HEK293 (cell line): ENCODE data around the gene RIMS4.

ENCODE experiments used
- BCL11A ChIP-seq: fragments of 450-650 bp; formaldehyde crosslinking; IDR thresholded peaks from 2 replicates; pipeline ENCODE4 v1.5.1; 2016; ENCODE audit warnings: low read depth, missing biosample characterization, missing genetic modification characterization
- EGR2 ChIP-seq: fragments of 450-650 bp; formaldehyde crosslinking; IDR thresholded peaks from 2 replicates; pipeline ENCODE4 v1.5.1; 2016; ENCODE audit warnings: low read depth, missing biosample characterization, missing genetic modification characterization
- FEZF1 ChIP-seq: fragments of 450-650 bp; formaldehyde crosslinking; IDR thresholded peaks from 2 replicates; pipeline ENCODE4 v1.5.1; 2016; ENCODE audit warnings: missing biosample characterization, missing genetic modification characterization
- GLI2 ChIP-seq: fragments of 450-650 bp; formaldehyde crosslinking; IDR thresholded peaks from 2 replicates; pipeline ENCODE4; 2017; ENCODE audit warnings: missing biosample characterization, missing genetic modification characterization, low read depth, borderline replicate concordance
- GLI4 ChIP-seq: fragments of 450-650 bp; formaldehyde crosslinking; IDR thresholded peaks from 2 replicates; pipeline ENCODE4 v1.5.1; 2016; ENCODE audit warnings: missing biosample characterization, missing genetic modification characterization
- IKZF3 ChIP-seq: fragments of 450-650 bp; IDR thresholded peaks from 2 replicates; pipeline ENCODE4 v1.5.0; 2018; ENCODE audit warnings: missing biosample characterization, mild to moderate bottlenecking, missing genetic modification characterization, moderate library complexity
- KLF16 ChIP-seq: fragments of 450-650 bp; formaldehyde crosslinking; IDR thresholded peaks from 2 replicates; pipeline ENCODE4 v1.5.1; 2017; ENCODE audit warnings: missing biosample characterization, missing genetic modification characterization
- KLF9 ChIP-seq: fragments of 450-650 bp; formaldehyde crosslinking; IDR thresholded peaks from 2 replicates; pipeline ENCODE4 v1.5.1; 2016; ENCODE audit warnings: missing biosample characterization, missing genetic modification characterization, low read depth
- OSR2 ChIP-seq: fragments of 450-650 bp; formaldehyde crosslinking; IDR thresholded peaks from 2 replicates; pipeline ENCODE4 v1.5.1; 2016; ENCODE audit warnings: missing biosample characterization, missing genetic modification characterization
- RBAK ChIP-seq: fragments of 450-650 bp; formaldehyde crosslinking; IDR thresholded peaks from 2 replicates; pipeline ENCODE4 v1.5.1; 2016; ENCODE audit warnings: missing biosample characterization, missing genetic modification characterization
- ZFP69B ChIP-seq: fragments of 450-650 bp; formaldehyde crosslinking; IDR thresholded peaks from 2 replicates; pipeline ENCODE4 v1.5.1; 2016; ENCODE audit warnings: missing biosample characterization, missing genetic modification characterization
- ZNF112 ChIP-seq: fragments of 450-650 bp; formaldehyde crosslinking; IDR thresholded peaks from 2 replicates; pipeline ENCODE4 v1.5.0; 2017; ENCODE audit warnings: missing biosample characterization, missing genetic modification characterization
- ZNF16 ChIP-seq: fragments of 450-650 bp; formaldehyde crosslinking; IDR thresholded peaks from 2 replicates; pipeline ENCODE4 v1.5.1; 2016; ENCODE audit warnings: low read depth, missing biosample characterization, missing genetic modification characterization
- ZNF175 ChIP-seq: fragments of 450-650 bp; formaldehyde crosslinking; IDR thresholded peaks from 2 replicates; pipeline ENCODE4 v1.5.1; 2016; ENCODE audit warnings: missing biosample characterization, missing genetic modification characterization
- ZNF23 ChIP-seq: fragments of 450-650 bp; formaldehyde crosslinking; IDR thresholded peaks from 2 replicates; pipeline ENCODE4 v1.5.1; 2016; ENCODE audit warnings: missing biosample characterization, missing genetic modification characterization, borderline replicate concordance
- ZNF37A ChIP-seq: fragments of 450-650 bp; IDR thresholded peaks from 2 replicates; pipeline ENCODE4 v1.5.1; 2018; ENCODE audit warnings: missing biosample characterization, missing genetic modification characterization
- ZNF391 ChIP-seq: fragments of 450-650 bp; formaldehyde crosslinking; IDR thresholded peaks from 2 replicates; pipeline ENCODE4 v1.5.1; 2016; ENCODE audit warnings: low read depth, missing biosample characterization, missing genetic modification characterization, borderline replicate concordance
- ZNF416 ChIP-seq: fragments of 450-650 bp; formaldehyde crosslinking; IDR thresholded peaks from 2 replicates; pipeline ENCODE4 v1.5.1; 2016; ENCODE audit warnings: missing biosample characterization, missing genetic modification characterization
- ZNF433 ChIP-seq: fragments of 450-650 bp; formaldehyde crosslinking; IDR thresholded peaks from 2 replicates; pipeline ENCODE4 v1.5.1; 2016; ENCODE audit warnings: missing biosample characterization, missing genetic modification characterization, low read depth
- ZNF549 ChIP-seq: fragments of 450-650 bp; IDR thresholded peaks from 2 replicates; pipeline ENCODE4 v1.5.1; 2018; ENCODE audit warnings: missing biosample characterization, missing genetic modification characterization, mild to moderate bottlenecking, inconsistent platforms, moderate library complexity
- ZNF561 ChIP-seq: fragments of 450-650 bp; IDR thresholded peaks from 2 replicates; pipeline ENCODE4 v1.5.1; 2018; ENCODE audit warnings: missing biosample characterization, missing genetic modification characterization, borderline replicate concordance
- ZNF596 ChIP-seq: fragments of 450-650 bp; IDR thresholded peaks from 2 replicates; pipeline ENCODE4 v1.5.0; 2018; ENCODE audit warnings: missing biosample characterization, mild to moderate bottlenecking, missing genetic modification characterization, moderate library complexity
- ZNF623 ChIP-seq: fragments of 450-650 bp; formaldehyde crosslinking; IDR thresholded peaks from 2 replicates; pipeline ENCODE4 v1.5.1; 2016; ENCODE audit warnings: missing biosample characterization, missing genetic modification characterization
- ZNF707 ChIP-seq: fragments of 450-650 bp; formaldehyde crosslinking; IDR thresholded peaks from 2 replicates; pipeline ENCODE4 v1.5.1; 2016; ENCODE audit warnings: missing biosample characterization, missing genetic modification characterization
- TF ChIP-seq, protein P1 (sequence below): fragments of 450-650 bp; formaldehyde crosslinking; IDR thresholded peaks from 2 replicates; pipeline ENCODE4 v1.5.1; 2016; ENCODE audit warnings: missing biosample characterization, missing genetic modification characterization
- TF ChIP-seq, protein P2 (sequence below): fragments of 450-650 bp; formaldehyde crosslinking; IDR thresholded peaks from 2 replicates; pipeline ENCODE4 v1.5.1; 2016; ENCODE audit warnings: missing biosample characterization, missing genetic modification characterization, low read depth
- TF ChIP-seq, protein P3 (sequence below): fragments of 450-650 bp; formaldehyde crosslinking; IDR thresholded peaks from 2 replicates; pipeline ENCODE4 v1.5.1; 2017; ENCODE audit warnings: missing biosample characterization, missing genetic modification characterization
- TF ChIP-seq, protein P4 (sequence below): fragments of 450-650 bp; formaldehyde crosslinking; IDR thresholded peaks from 2 replicates; pipeline ENCODE4 v1.5.1; 2017; ENCODE audit warnings: missing biosample characterization, missing genetic modification characterization
- TF ChIP-seq, protein P5 (sequence below): fragments of 450-650 bp; formaldehyde crosslinking; optimal IDR thresholded peaks from 2 replicates; pipeline ENCODE3; 2016; ENCODE audit warnings: missing biosample characterization, mild to moderate bottlenecking, missing genetic modification characterization
- TF ChIP-seq, protein P6 (sequence below): fragments of 450-650 bp; formaldehyde crosslinking; IDR thresholded peaks from 2 replicates; pipeline ENCODE4 v1.5.1; 2016; ENCODE audit warnings: missing biosample characterization, missing genetic modification characterization

RIMS4 gene

DNA sequence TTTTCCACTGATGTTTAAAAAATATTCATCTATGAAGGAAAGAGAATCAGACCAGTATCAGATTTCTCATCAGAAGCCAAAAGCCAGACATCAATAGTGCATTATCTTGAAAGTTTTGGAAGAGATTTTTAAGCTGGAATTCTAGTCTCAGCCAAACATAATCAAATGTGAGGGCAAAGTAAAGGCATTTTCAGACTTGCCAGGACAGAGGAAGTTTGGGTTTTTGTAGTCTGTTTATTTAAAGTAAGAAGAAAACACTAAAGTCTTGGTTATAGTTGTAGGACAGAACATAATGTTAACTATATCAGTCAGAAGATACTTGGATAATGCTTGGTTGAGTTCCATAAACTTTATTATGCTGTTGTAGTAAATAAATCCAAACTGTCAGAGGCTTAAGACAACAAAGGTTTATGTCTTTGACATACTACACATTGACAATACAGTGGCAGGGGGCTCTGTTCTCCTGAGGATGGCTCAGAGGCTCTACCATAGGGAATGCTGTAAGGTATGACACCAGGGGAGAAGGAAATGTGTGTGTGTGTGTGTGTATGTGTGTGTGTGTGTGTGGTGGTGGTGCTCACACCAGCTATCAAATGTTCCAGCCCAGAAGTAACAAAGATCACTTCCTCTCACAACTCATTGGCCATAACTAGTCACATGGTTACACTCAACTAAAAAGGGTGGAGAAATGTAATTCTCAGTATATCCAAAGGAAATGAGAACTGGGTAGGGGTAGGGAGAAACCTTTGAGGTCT, 48.4 kb upstream of the RIMS4 start (continued):
- TF ChIP-seq RBAK (tag by site-specific recombination) (no peak), GLI2 (no peak), ZNF391 (tag by site-specific recombination) (no peak), ZNF16 (tag by site-specific recombination) (no peak), KLF9 (tag by site-specific recombination) (no peak), ZNF596 (no peak), OSR2 (no peak), ZNF549 (tag by site-specific recombination) (no peak), ZNF23 (tag by site-specific recombination) (no peak), ZNF433 (tag by site-specific recombination) (no peak), EGR2 (tag by site-specific recombination) (no peak), ZNF416 (tag by site-specific recombination) (no peak), KLF16 (tag by site-specific recombination) (0 out of 2 replicates have a peak, but pooled peaks have one; percentile 27), ZNF175 (tag by site-specific recombination) (no peak), ZFP69B (no peak), FEZF1 (tag by site-specific recombination) (no peak), ZNF561 (no peak), GLI4 (tag by site-specific recombination) (no peak), IKZF3 (tag by site-specific recombination) (no peak), ZNF707 (tag by site-specific recombination) (no peak), BCL11A (tag by site-specific recombination) (no peak), ZNF37A (no peak), ZNF623 (no peak), ZNF112 (no peak)
- TF ChIP-seq, protein P1, sequence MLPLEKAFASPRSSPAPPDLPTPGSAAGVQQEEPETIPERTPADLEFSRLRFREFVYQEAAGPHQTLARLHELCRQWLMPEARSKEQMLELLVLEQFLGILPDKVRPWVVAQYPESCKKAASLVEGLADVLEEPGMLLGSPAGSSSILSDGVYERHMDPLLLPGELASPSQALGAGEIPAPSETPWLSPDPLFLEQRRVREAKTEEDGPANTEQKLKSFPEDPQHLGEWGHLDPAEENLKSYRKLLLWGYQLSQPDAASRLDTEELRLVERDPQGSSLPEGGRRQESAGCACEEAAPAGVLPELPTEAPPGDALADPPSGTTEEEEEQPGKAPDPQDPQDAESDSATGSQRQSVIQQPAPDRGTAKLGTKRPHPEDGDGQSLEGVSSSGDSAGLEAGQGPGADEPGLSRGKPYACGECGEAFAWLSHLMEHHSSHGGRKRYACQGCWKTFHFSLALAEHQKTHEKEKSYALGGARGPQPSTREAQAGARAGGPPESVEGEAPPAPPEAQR (tag by site-specific recombination): no peak
- TF ChIP-seq, protein P2, sequence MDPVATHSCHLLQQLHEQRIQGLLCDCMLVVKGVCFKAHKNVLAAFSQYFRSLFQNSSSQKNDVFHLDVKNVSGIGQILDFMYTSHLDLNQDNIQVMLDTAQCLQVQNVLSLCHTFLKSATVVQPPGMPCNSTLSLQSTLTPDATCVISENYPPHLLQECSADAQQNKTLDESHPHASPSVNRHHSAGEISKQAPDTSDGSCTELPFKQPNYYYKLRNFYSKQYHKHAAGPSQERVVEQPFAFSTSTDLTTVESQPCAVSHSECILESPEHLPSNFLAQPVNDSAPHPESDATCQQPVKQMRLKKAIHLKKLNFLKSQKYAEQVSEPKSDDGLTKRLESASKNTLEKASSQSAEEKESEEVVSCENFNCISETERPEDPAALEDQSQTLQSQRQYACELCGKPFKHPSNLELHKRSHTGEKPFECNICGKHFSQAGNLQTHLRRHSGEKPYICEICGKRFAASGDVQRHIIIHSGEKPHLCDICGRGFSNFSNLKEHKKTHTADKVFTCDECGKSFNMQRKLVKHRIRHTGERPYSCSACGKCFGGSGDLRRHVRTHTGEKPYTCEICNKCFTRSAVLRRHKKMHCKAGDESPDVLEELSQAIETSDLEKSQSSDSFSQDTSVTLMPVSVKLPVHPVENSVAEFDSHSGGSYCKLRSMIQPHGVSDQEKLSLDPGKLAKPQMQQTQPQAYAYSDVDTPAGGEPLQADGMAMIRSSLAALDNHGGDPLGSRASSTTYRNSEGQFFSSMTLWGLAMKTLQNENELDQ: no peak
- TF ChIP-seq, protein P3, sequence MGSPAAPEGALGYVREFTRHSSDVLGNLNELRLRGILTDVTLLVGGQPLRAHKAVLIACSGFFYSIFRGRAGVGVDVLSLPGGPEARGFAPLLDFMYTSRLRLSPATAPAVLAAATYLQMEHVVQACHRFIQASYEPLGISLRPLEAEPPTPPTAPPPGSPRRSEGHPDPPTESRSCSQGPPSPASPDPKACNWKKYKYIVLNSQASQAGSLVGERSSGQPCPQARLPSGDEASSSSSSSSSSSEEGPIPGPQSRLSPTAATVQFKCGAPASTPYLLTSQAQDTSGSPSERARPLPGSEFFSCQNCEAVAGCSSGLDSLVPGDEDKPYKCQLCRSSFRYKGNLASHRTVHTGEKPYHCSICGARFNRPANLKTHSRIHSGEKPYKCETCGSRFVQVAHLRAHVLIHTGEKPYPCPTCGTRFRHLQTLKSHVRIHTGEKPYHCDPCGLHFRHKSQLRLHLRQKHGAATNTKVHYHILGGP (tag by site-specific recombination): no peak
- TF ChIP-seq, protein P4, sequence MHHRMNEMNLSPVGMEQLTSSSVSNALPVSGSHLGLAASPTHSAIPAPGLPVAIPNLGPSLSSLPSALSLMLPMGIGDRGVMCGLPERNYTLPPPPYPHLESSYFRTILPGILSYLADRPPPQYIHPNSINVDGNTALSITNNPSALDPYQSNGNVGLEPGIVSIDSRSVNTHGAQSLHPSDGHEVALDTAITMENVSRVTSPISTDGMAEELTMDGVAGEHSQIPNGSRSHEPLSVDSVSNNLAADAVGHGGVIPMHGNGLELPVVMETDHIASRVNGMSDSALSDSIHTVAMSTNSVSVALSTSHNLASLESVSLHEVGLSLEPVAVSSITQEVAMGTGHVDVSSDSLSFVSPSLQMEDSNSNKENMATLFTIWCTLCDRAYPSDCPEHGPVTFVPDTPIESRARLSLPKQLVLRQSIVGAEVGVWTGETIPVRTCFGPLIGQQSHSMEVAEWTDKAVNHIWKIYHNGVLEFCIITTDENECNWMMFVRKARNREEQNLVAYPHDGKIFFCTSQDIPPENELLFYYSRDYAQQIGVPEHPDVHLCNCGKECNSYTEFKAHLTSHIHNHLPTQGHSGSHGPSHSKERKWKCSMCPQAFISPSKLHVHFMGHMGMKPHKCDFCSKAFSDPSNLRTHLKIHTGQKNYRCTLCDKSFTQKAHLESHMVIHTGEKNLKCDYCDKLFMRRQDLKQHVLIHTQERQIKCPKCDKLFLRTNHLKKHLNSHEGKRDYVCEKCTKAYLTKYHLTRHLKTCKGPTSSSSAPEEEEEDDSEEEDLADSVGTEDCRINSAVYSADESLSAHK (tag by site-specific recombination): no peak
- TF ChIP-seq, protein P5, sequence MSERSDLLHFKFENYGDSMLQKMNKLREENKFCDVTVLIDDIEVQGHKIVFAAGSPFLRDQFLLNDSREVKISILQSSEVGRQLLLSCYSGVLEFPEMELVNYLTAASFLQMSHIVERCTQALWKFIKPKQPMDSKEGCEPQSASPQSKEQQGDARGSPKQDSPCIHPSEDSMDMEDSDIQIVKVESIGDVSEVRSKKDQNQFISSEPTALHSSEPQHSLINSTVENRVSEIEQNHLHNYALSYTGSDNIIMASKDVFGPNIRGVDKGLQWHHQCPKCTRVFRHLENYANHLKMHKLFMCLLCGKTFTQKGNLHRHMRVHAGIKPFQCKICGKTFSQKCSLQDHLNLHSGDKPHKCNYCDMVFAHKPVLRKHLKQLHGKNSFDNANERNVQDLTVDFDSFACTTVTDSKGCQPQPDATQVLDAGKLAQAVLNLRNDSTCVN (tag by site-specific recombination): no peak
- TF ChIP-seq, protein P6, sequence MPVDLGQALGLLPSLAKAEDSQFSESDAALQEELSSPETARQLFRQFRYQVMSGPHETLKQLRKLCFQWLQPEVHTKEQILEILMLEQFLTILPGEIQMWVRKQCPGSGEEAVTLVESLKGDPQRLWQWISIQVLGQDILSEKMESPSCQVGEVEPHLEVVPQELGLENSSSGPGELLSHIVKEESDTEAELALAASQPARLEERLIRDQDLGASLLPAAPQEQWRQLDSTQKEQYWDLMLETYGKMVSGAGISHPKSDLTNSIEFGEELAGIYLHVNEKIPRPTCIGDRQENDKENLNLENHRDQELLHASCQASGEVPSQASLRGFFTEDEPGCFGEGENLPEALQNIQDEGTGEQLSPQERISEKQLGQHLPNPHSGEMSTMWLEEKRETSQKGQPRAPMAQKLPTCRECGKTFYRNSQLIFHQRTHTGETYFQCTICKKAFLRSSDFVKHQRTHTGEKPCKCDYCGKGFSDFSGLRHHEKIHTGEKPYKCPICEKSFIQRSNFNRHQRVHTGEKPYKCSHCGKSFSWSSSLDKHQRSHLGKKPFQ (tag by site-specific recombination): peak; percentile 80
